Coronary artery (tissue), 2 donors: ENCODE data around the gene FPGS.
"Not testable (repeated sequence)": the region's sequence is repeated elsewhere in the genome, so short reads cannot be mapped to it uniquely, and the experiment has no call there.

Experiments used
- DNase-seq: peaks from one replicate; pipeline ENCODE4 v3.0.0-alpha.2; 2017; ENCODE audit warnings: low spot score
- H3K27ac ChIP-seq, 2 donors: fragments of 200-600 bp; sonication (generic); one replicate each; pipeline ENCODE4 v1.5.1; 2016 to 2019
- H3K4me3 ChIP-seq: fragments of 200-600 bp; sonication (generic); 2 replicates; pipeline ENCODE4 v1.5.1; 2016; ENCODE audit warnings: mild to moderate bottlenecking, moderate library complexity
- CTCF ChIP-seq: fragments of 200-600 bp; sonication (generic); IDR thresholded peaks from one replicate; pipeline ENCODE4 v1.5.1; 2019; ENCODE audit warnings: antibody characterized with exemption

Gene FPGS

GRCh38 chr9:127778280-127779135 is 24.2 kb upstream of the FPGS start, which contains the start of gene SH2D3C:
TSS of gene SH2D3C (minus strand) at chr9:127778666. CDS start at chr9:127778627, 39 bp downstream.
- H3K27ac ChIP-seq = peak within 1 kb of the TSS in 1 of 2 donors; percentile 78
- H3K4me3 ChIP-seq = no peak within 1 kb of the TSS
- DNase-seq = no peak
- TF ChIP-seq CTCF = no peak

DNA sequence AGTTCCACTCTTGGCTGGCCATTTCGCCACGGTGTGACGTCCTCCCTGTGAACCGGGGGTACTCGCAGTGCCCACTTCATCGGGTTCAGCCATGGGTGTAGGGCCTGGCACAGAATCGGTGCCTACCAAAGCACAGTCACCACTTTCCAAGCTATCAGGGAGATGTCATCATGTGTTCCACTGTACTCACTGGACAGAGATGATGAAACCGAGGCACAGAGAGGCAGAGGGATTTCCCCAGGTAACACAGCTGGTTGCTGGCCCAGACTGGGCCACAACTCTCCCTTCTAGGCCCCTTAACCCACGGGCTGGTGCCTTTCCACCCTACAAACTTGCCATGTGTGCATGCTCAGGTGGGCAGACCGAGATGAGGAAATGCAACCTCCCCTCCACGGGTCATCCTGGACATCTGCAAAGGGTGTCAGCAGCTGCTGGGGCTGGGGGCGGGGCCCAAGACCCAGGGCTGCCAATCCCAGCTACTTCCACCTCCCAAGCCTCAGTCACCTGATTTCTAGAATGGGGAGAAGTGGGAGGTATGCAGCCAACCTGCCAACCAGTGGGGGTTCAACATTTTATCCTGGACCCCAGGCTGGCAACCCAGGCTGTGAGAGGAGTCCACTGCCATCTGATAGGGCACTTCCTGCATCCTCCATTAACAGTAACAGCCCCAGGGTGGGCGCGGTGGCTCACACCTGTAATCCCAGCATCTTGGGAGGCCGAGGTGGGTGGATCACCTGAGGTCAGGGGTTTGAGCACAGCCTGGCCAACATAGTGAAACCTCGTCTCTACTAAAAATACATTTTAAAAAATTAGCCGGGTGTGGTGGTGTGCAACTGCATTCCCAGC is 23.3 kb upstream of the FPGS start:
- no peak for TF ChIP-seq CTCF
- no peak for DNase-seq
- Histone ChIP-seq H3K27ac (peak overlapping the region in 1 of 2 donors; percentile 78), H3K4me3 (no peak overlapping the region)

- DNase-seq = no peak
- no peak for TF ChIP-seq CTCF
- Histone ChIP-seq H3K4me3 (no peak overlapping the region), H3K27ac (peak overlapping the region in 1 of 2 donors; percentile 16)
Observed at GRCh38 chr9:127780126-127780885, 22.4 kb upstream of the FPGS start.

DNA sequence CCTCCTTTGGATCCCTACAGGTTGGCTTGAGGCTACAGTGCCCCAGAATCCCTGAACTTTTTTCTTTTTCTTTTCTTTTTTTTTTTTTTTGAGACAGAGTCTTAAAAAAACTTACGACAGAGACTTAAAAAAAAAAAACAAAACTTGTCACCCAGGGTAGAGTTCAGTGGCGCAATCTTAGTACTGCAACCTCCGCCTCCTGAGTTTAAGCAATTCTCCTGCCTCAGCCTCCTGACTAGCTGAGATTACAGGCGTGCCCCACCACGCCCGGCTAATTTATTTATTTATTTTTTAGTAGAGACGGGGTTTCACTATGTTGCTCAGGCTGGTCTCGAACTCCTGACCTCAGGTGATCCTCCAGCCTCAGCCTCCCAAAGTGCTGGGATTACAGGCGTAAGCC is 21.8 kb upstream of the FPGS start:
- H3K4me3 ChIP-seq, DNase-seq: not testable (repeated sequence)
- peak overlapping the region in 1 of 2 donors; percentile 16 for H3K27ac ChIP-seq

DNA sequence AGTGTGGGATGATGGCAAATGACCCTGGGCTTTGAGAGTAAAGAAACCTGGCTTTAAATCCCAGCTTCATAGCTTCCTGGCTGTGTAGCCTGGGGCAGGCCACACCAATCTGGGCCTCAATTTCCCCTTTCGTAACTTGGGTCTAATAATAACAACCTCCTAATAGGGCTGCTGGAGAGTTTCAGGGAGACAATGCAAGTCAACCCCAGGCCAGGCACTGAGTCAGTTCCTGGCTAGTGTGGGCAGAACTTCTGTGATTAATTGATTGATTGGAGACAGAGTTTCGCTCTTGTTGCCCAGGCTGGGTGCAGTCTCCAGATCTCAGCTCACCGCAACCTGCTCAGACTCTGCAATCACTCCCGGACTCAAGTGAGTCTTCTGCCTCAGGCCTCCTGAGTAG is 20.9 kb upstream of the FPGS start:
- Histone ChIP-seq H3K27ac (no peak overlapping the region), H3K4me3 (no peak overlapping the region)
- DNase-seq = no peak
- no peak for TF ChIP-seq CTCF

GRCh38 chr9:127783111-127784008 is 19.3 kb upstream of the FPGS start:
- no peak for DNase-seq
- H3K27ac ChIP-seq = peak overlapping the region in 1 of 2 donors; percentile 100
- no peak overlapping the region for H3K4me3 ChIP-seq
- no peak for TF ChIP-seq CTCF
